ENCODE results near the gene LIPJ.

LIPJ gene

GRCh38 chr10:88586462-88586861 is at the start of gene LIPJ:
Gene LIPJ (plus strand): TSS chr10:88586762. CDS start chr10:88590688, 3,926 bp downstream.
- no peak for DNase-seq

GRCh38 chr10:88537322-88537721 is 49.2 kb upstream of the LIPJ start:
- DNase-seq: no peak

- DNase-seq: no peak
These were observed 48.5 kb upstream of the LIPJ start for GRCh38 chr10:88538048-88538447.

- DNase-seq: no peak
These were observed 46.2 kb upstream of the LIPJ start for GRCh38 chr10:88540351-88540750.

GRCh38 chr10:88541116-88541626 is 45.4 kb upstream of the LIPJ start:
- no peak for DNase-seq

- no peak for DNase-seq
These were observed 44.0 kb upstream of the LIPJ start for GRCh38 chr10:88542522-88542921.

- DNase-seq: no peak
These were observed 42.3 kb upstream of the LIPJ start for GRCh38 chr10:88544140-88544870.

- no peak for DNase-seq
These were observed 41.2 kb upstream of the LIPJ start for GRCh38 chr10:88545359-88545758.

- no peak for DNase-seq
These were observed 40.1 kb upstream of the LIPJ start for GRCh38 chr10:88546497-88546896.

GRCh38 chr10:88551246-88551645 is 35.3 kb upstream of the LIPJ start:
- DNase-seq: no peak

- DNase-seq: peak; percentile 8
These were observed 33.3 kb upstream of the LIPJ start for GRCh38 chr10:88553116-88553752.

GRCh38 chr10:88555190-88555908 is 31.2 kb upstream of the LIPJ start:
- DNase-seq: no peak

- no peak for DNase-seq
These were observed 29.3 kb upstream of the LIPJ start for GRCh38 chr10:88557256-88557655.

GRCh38 chr10:88557658-88558057 is 28.9 kb upstream of the LIPJ start:
- no peak for DNase-seq

- no peak for DNase-seq
These were observed 24.4 kb upstream of the LIPJ start for GRCh38 chr10:88562152-88562551.

- no peak for DNase-seq
These were observed 21.5 kb upstream of the LIPJ start for GRCh38 chr10:88565072-88565471.

GRCh38 chr10:88582411-88582805 is 4.2 kb upstream of the LIPJ start:
- DNase-seq: no peak

- DNase-seq: peak; percentile 68
These were observed 3.6 kb upstream of the LIPJ start, which contains the start of gene RNLS for GRCh38 chr10:88582806-88583583. Gene RNLS (minus strand): TSS chr10:88583318.

GRCh38 chr10:88583584-88583957 is 3.0 kb upstream of the LIPJ start:
- no peak for DNase-seq

- DNase-seq: no peak
These were observed 5.8 kb downstream of the LIPJ start for GRCh38 chr10:88592381-88592780.

- no peak for DNase-seq
These were observed 6.3 kb downstream of the LIPJ start for GRCh38 chr10:88592906-88593305.

- DNase-seq: no peak
These were observed 7.9 kb downstream of the LIPJ start for GRCh38 chr10:88594482-88594881.

- no peak for DNase-seq
These were observed 11.5 kb downstream of the LIPJ start for GRCh38 chr10:88598055-88598454.

Data from stimulated activated CD4-positive, alpha-beta T cell treated with anti-CD3 and anti-CD28 coated beads, Interleukin-1b, Interleukin-23, amount 100 ng/mL, for 48 hours (primary cell).